Esophagus (tissue), 2 donors: ENCODE measurements around the gene CSF1R. TPM values are rescaled to one million over a fixed set of nuclear protein-coding genes. Genes with fewer than 3 reads are reported as not detected.

Experiments
- H3K27ac ChIP-seq, 2 donors: one replicate each; pipeline ENCODE4 v1.5.1; 2013; ENCODE audit warnings: low read depth in 2 of 2, mild to moderate bottlenecking in 2 of 2, inconsistent platforms in 1 of 2, low read length in 1 of 2, moderate library complexity in 1 of 2
- H3K27me3 ChIP-seq, 2 donors: one replicate each; pipeline ENCODE4 v1.6.1; 2013; ENCODE audit warnings: low read length in 2 of 2, control low read depth in 1 of 2, mild to moderate bottlenecking in 1 of 2; ENCODE audit not compliant: insufficient read depth in 2 of 2, control insufficient read depth in 1 of 2
- H3K36me3 ChIP-seq, 2 donors: one replicate each; pipeline ENCODE4 v1.6.1; 2013; ENCODE audit warnings: low read length in 1 of 2; ENCODE audit not compliant: control insufficient read depth in 2 of 2, insufficient read depth in 2 of 2
- H3K4me1 ChIP-seq, 2 donors: one replicate each; pipeline ENCODE4 v1.6.1; 2013; ENCODE audit warnings: low read length in 1 of 2; ENCODE audit not compliant: control insufficient read depth in 2 of 2, insufficient read depth in 2 of 2
- H3K4me3 ChIP-seq, 2 donors: one replicate each; pipeline ENCODE4 v1.5.1; 2013; ENCODE audit warnings: low read length in 2 of 2, mild to moderate bottlenecking in 2 of 2, low read depth in 1 of 2, moderate library complexity in 1 of 2
- H3K9me3 ChIP-seq, 2 donors: one replicate each; pipeline ENCODE4 v1.6.1; 2013; ENCODE audit warnings: mild to moderate bottlenecking in 2 of 2, low read depth in 1 of 2, low read length in 1 of 2, moderate library complexity in 1 of 2; ENCODE audit not compliant: control insufficient read depth in 2 of 2, insufficient read depth in 1 of 2
- WGBS, 2 donors: extraction: QIAGEN DNeasy Blood & Tissue Kit; methylation state at CpG; one replicate each; pipeline ENCODE4 v1.1.7; 2013; 5-methylcytosine and 5-hydroxymethylcytosine counted together
- polyA plus RNA-seq, 2 donors: library from polyadenylated mRNA; stranded (reverse); fragments of 200-250 nt; gene quantifications; one replicate each; pipeline ENCODE4 v1.2.3, GENCODE V29; 2013
- donor health status: healthy with polysubstance abuse.
- donor health status: Bipolar disorder and iron deficiency.

Gene CSF1R
- polyA plus RNA-seq, 2 donors = 2.0 to 4.9 TPM

DNA sequence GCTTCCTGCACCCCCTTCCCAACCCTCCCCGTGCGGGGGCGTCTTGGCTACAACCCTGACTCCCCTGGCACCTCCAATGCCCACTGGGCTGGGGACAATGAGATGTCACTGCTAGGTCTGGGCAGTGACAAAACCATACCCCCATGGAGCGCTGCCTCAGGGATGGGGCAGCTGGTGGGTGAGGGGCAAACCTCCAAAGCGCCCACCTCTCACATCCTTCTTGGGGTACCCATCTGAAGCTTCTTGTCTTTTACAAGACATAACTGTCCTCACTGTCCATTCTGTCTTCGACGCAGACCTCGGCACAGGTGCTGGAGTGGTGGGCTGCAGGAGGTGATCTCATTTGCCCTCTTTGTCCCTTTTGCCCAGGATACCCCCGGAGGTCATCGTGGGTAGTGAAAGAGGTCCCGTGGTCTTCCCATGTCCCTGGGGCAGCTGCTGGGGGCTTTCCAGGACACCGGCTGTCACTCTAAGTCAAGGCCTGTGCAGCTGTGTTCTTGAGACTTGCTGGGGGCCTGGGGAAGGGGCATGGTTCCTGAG, 27.8 kb upstream of the CSF1R start:
- H3K4me1 ChIP-seq = peaks cover 0 to 2% of the 10 kb centered on the region in 2 donors
- H3K9me3 ChIP-seq = no peaks in the 10 kb centered on the region
- H3K27me3 ChIP-seq = no peaks in the 10 kb centered on the region
- H3K36me3 ChIP-seq = peaks cover 0 to 5% of the 10 kb centered on the region in 2 donors
- H3K4me3 ChIP-seq = no peak overlapping the region
- no peak overlapping the region for H3K27ac ChIP-seq
- 85 to 86% methylated on average over 12 of the region's 12 CpGs for WGBS, 2 donors

DNA sequence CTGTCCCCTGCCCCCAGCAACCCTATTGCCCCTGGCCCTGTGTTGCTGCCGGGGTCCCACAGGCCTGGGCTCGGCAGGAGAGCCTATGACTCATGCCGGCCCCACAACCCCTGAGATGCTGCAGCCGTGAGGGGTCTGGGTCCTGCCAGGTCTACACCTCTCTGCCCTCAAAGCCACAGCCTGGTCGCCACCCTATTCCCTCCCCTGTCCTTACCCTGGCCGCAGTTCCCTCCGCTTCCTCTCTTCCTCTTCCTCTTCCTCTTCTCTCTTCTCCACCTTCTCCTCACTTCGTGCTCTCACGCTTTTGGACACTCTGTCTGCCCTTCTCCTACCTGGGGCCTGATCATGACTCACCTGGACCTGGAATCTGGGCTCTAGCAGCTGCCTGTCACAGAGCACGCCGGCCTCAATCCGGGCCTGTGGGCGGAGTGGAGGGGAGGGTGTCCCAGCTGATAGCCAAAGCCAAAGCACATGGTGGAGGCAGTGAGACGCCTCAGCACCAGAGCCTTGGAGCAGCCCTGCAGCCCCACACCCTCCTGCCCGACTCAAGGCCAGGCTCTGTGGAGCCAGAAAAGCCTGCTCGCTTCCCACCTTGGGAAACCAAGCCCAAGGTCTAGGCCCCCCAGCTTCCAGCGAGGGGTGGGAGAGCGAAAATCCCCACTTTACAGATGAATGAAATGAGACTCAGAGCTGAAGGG, 26.8 kb upstream of the CSF1R start:
- Histone ChIP-seq H3K27ac (no peak overlapping the region), H3K9me3 (no peaks in the 10 kb centered on the region), H3K4me1 (peaks cover 0 to 2% of the 10 kb centered on the region in 2 donors), H3K4me3 (no peak overlapping the region), H3K36me3 (peaks cover 0 to 4% of the 10 kb centered on the region in 2 donors), H3K27me3 (no peaks in the 10 kb centered on the region)
- WGBS, 2 donors = 54 to 55% methylated on average over 16 to 18 of the region's 18 CpGs

DNA sequence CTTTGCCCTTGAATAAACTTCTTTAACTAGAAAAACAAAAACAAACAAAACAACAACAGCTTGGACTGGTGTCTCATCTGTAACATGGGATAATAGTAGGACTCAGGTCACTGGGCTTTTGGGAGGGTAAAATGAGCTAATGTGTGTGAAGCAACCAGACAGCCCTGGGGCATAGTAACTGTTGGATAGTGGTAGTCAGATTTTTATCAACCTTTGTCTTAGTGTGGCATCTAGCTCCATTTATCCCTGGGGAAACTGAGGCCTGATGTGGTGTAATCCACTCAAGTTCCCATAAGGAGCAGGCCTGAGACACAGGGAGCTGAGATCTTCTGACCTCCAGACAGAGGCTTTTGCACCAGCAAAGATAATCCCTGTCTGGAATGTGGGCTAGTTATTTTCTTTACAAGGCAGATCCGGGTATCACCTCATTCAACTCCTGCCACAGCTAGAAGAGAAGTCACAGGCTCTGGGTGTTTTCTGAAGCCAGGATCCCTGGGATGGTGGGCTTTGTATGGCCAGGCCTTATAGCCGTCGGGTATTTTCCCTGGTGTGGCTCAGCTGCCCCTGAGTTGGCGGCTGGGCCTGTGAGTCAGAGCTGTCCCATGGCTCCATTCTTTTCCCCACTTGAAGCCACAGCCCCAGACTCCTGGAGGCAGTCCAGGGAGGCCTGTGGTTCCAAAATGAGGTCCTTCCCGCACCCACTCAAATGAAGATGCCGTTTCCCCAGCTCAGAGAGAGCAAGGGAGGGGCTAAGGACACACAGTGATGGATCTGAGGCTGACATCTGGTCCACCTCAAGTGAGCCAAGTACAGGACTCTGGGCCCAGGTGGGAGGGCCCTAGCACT, 26.1 kb upstream of the CSF1R start:
- no peak overlapping the region for H3K4me3 ChIP-seq
- no peaks in the 10 kb centered on the region for H3K27me3 ChIP-seq
- no peaks in the 10 kb centered on the region for H3K36me3 ChIP-seq
- no peak overlapping the region for H3K27ac ChIP-seq
- WGBS, 2 donors = 57% methylated on average over 6 of the region's 6 CpGs
- no peaks in the 10 kb centered on the region for H3K9me3 ChIP-seq
- H3K4me1 ChIP-seq = peaks cover 0 to 2% of the 10 kb centered on the region in 2 donors

DNA sequence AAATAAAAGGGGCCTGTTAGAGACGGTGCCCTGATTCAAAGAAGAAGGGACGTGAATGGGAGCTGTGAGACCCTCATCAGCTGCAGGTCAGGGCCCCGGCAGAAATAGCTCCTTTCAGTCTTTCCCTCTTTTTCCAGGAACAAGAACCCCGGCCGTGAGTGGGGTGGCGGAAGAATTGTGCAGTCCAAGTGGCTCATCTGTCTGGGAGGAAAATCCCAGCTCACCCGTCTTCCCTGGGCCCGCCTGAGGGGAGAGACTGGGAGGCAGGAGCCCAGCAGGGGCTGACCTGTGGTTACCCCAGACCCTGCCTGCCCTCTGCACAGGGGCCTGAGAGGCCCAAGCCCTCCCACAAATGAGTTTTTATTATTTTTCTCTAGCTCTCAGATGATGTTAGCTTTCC, 24.8 kb upstream of the CSF1R start:
- 81% methylated on average over 8 of the region's 8 CpGs for WGBS, 2 donors

DNA sequence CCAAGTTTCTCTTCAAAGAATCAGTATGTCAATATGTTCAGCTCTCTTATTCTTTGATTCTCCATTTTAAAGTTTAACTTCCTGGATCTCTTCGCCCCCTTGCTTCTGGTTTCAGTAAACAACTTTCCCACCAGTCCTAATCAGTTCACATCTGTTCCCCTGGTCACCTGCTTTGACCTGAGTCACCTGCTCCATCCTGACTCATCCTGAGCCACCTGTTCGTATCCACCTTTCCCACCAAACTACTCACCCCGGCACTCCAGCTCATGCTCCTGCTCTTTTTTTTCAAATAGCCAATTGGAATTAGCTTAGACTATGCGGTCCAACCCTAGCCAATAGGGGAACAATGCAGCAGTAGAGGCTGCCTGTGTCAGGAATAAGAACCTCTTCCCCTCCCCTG, 23.6 kb upstream of the CSF1R start:
- H3K4me1 ChIP-seq = peaks cover 0 to 2% of the 10 kb centered on the region in 2 donors
- H3K27me3 ChIP-seq = no peaks in the 10 kb centered on the region
- no peak overlapping the region for H3K4me3 ChIP-seq
- no peak overlapping the region for H3K27ac ChIP-seq
- no peaks in the 10 kb centered on the region for H3K9me3 ChIP-seq
- WGBS, 2 donors = 59 to 64% methylated on average over 4 of the region's 4 CpGs
- no peaks in the 10 kb centered on the region for H3K36me3 ChIP-seq

More for the DNA sequence above, 24.8 kb upstream of the CSF1R start:
- Histone ChIP-seq H3K9me3 (no peaks in the 10 kb centered on the region), H3K36me3 (no peaks in the 10 kb centered on the region), H3K27ac (no peak overlapping the region), H3K4me1 (peaks cover 0 to 2% of the 10 kb centered on the region in 2 donors), H3K27me3 (no peaks in the 10 kb centered on the region), H3K4me3 (no peak overlapping the region)

DNA sequence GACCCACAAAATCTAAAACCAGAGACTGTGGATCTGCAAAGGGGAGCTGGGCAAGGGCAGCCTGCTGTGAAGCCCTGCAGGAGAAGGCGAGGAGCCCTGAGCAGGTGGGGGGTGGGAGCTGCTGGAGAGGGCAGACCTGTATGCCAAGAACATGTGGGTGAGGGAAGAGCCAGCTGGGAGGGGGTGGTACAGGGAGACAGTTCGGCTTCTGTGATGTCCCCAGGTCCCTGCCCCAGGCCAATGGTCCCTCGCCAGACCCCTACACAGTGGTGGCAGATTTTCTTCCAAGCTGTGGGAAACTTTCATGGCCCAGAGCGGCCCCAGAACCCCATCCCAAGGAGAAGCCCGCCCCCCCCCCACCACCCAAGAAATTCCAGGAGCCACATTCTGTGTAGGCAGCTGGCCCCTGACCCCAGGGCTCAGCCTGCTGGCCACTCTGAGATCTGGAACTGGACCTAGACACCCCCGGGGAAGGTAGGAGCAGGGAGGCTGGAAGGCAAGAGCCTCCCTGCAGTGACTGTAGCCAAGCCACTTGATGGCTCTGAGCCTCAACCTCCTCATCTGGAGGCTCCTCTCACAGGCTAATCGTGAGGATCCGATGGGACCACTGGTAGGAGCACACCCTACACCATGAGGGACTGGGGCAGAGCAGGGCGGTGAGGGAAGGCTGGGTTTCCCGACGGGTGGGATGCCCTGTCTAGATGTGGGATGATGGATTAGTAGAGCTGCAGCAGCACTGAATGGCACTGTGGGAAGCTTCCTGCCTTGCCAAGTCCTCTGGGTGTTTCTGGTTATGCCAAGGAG, 22.6 kb upstream of the CSF1R start:
- H3K27ac ChIP-seq = no peak overlapping the region

DNA sequence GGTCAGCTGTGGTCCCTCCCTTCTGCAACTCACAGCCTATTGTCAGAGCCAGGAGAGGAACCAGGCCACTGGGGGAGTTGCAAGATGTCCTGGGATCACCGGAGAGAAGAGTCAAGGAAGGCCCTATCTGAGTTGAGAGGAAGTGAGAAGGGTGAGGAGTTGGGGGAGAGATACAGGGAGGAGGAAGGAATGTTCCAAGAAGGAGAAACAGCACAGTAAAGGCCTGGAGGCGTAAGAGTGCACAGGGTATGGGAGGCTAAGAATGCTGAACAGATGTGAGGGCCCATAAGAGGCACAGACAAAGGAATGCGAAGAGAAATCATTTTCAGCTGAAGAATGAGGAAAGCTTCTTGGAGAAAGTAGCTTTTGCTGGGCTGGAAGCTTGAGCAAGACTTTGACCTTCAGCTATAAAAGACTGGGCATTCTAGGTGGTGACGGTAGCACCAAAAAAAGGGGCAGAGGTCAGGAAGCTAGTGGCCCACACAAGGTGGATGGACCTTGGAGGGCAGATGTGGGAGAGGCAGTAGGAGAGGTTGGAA, 21.6 kb upstream of the CSF1R start:
- Histone ChIP-seq H3K27ac (no peak overlapping the region), H3K27me3 (no peaks in the 10 kb centered on the region)
- WGBS, 2 donors = 82% methylated on average over 4 of the region's 4 CpGs

More for the DNA sequence above, 22.6 kb upstream of the CSF1R start:
- H3K27me3 ChIP-seq = no peaks in the 10 kb centered on the region
- WGBS, 2 donors = 77 to 88% methylated on average over 11 of the region's 11 CpGs
- H3K36me3 ChIP-seq = no peaks in the 10 kb centered on the region
- no peak overlapping the region for H3K4me3 ChIP-seq
- no peaks in the 10 kb centered on the region for H3K9me3 ChIP-seq
- peaks cover 0 to 2% of the 10 kb centered on the region in 2 donors for H3K4me1 ChIP-seq

DNA sequence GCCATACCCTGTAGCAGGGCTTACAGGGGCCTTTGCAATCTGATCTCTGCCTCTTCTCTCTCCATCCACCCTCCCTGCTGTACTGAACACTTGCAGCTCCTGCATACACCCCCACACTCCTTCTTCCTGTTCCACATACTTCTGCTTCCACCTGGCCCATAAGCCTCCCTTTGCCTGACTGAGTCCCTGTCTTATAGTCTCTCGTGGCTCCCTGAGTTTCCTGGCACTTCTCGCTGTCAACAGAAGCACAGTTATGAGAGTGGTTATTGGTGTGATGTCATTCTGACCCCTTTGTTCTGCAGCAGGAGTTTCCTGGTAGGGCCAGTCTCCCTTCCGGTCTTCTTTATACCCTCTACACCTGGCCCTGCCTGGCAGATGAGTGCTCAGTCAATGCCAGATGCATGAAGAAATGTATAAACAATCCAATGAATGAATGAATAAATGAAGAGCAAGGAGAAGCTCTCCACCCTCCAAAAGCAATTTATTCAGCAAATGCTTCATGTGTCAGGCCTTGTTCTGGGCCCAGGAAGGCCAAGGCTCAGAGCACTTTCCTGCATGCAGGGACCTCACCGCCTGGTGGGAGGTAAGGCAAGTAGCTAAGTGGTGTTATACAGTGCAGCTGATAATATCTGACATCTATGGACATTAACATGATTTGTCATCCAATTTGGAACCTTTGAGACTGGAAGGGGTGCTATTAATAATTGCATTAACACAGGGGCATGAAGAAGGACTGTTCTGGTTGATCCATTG, 20.5 kb upstream of the CSF1R start:
- 72 to 75% methylated on average over 4 of the region's 4 CpGs for WGBS, 2 donors
- H3K36me3 ChIP-seq = no peaks in the 10 kb centered on the region
- no peak overlapping the region for H3K27ac ChIP-seq
- no peaks in the 10 kb centered on the region for H3K27me3 ChIP-seq
- no peak overlapping the region for H3K4me3 ChIP-seq
- H3K4me1 ChIP-seq = no peaks in the 10 kb centered on the region
- H3K9me3 ChIP-seq = no peaks in the 10 kb centered on the region

More for the DNA sequence above, 21.6 kb upstream of the CSF1R start:
- H3K9me3 ChIP-seq = no peaks in the 10 kb centered on the region
- H3K4me3 ChIP-seq = no peak overlapping the region
- H3K4me1 ChIP-seq = no peaks in the 10 kb centered on the region
- no peaks in the 10 kb centered on the region for H3K36me3 ChIP-seq
